GM12864 (cell line): ENCODE data around the gene NHSL2.

Source experiments
- DNase-seq: peaks from one replicate; pipeline ENCODE4 v3.0.0-alpha.2; 2011; ENCODE audit warnings: low read depth
- H3K4me3 ChIP-seq: 2 replicates; pipeline ENCODE4 v1.5.1; 2011; ENCODE audit warnings: mild to moderate bottlenecking, low read depth, low read length, control low read depth
- CTCF ChIP-seq: IDR thresholded peaks from 2 replicates; pipeline ENCODE4 v1.5.1; 2011; ENCODE audit warnings: low read depth, mild to moderate bottlenecking, moderate library complexity, low read length, control low read depth, inconsistent platforms; ENCODE audit errors: missing control alignments

Gene NHSL2

GRCh38 chrX:72176981-72177380, 266.3 kb downstream of the NHSL2 start:
- no peak for TF ChIP-seq CTCF
- no peak overlapping the region for H3K4me3 ChIP-seq
- no peak for DNase-seq

GRCh38 chrX:72180539-72180938, 269.9 kb downstream of the NHSL2 start:
- H3K4me3 ChIP-seq: peak overlapping the region; percentile 71
- DNase-seq: no peak
- TF ChIP-seq CTCF: no peak

- TF ChIP-seq CTCF: no peak
- DNase-seq: peak; percentile 86
- peak within 1 kb of the TSS; percentile 71 for H3K4me3 ChIP-seq
Observed at GRCh38 chrX:72181178-72182125, 270.8 kb downstream of the NHSL2 start, which contains the start of gene PIN4. TSS of gene PIN4 (plus strand) at chrX:72181757. CDS start at chrX:72181786, 29 bp downstream.

- no peak overlapping the region; the same call in 1 of the 2 replicates for H3K4me3 ChIP-seq
- DNase-seq: no peak
- no peak for TF ChIP-seq CTCF
Observed at GRCh38 chrX:72182924-72183323, 272.3 kb downstream of the NHSL2 start.

- no peak for DNase-seq
- TF ChIP-seq CTCF: no peak
- no peak overlapping the region for H3K4me3 ChIP-seq
Observed at GRCh38 chrX:72201836-72202536, 291.3 kb downstream of the NHSL2 start.
